PC-9 (cell line): ENCODE data around the gene CPT1B. TPM values are rescaled to one million over a fixed set of nuclear protein-coding genes. Genes with fewer than 3 reads are reported as not detected.

Experiments
- BruUV-seq: library from RNA; stranded (reverse); fragments of 400-500 nt; replicated peaks from 2 replicates; lab custom pipeline; 2021; lab: Mats Ljungman, UMichigan
- CTCF ChIA-PET: fragments of 300-600 bp; sonication (Branson Sonifier 250); formaldehyde crosslinking; loops from one replicate; lab custom pipeline; 2022; ENCODE audit warnings: antibody characterized with exemption; lab: Charles Lee
- POLR2A ChIA-PET: fragments of 300-600 bp; sonication (Branson Sonifier 250); formaldehyde crosslinking; loops from one replicate; lab custom pipeline; 2022; ENCODE audit warnings: antibody characterized with exemption; ENCODE audit not compliant: unreplicated experiment; lab: Charles Lee
- DNase-seq, 2 experiments: peaks; one replicate each; pipeline versions ENCODE4 v3.0.0 to v3.0.0-alpha.2; 2015 to 2022; ENCODE audit warnings: mixed read lengths in 1 of 2
- H2AFZ ChIP-seq: fragments of 200-600 bp; sonication (generic); 2 replicates; pipeline ENCODE4 v1.8.1; 2017; ENCODE audit warnings: antibody characterized with exemption
- H3F3A ChIP-seq: fragments of 200-600 bp; sonication (generic); 2 replicates; pipeline ENCODE4 v1.8.1; 2017; ENCODE audit warnings: antibody characterized with exemption, mild to moderate bottlenecking, low read depth; ENCODE audit not compliant: insufficient read depth
- H3K27ac ChIP-seq: fragments of 200-600 bp; sonication (generic); 2 replicates; pipeline ENCODE4 v1.6.1; 2016; ENCODE audit warnings: mixed run types
- H3K27me3 ChIP-seq: fragments of 200-600 bp; sonication (generic); 2 replicates; pipeline ENCODE4 v1.6.1; 2016; ENCODE audit warnings: low read depth, mixed run types; ENCODE audit not compliant: insufficient read depth
- H3K36me3 ChIP-seq: fragments of 200-600 bp; sonication (generic); 2 replicates; pipeline ENCODE4 v1.6.1; 2016; ENCODE audit warnings: low read depth, mixed run types
- H3K4me1 ChIP-seq: fragments of 200-600 bp; sonication (generic); replicated peaks from 2 replicates; pipeline ENCODE4 v1.6.1; 2016; ENCODE audit warnings: mixed run types; ENCODE audit not compliant: insufficient read depth
- H3K4me2 ChIP-seq: fragments of 200-600 bp; sonication (generic); 2 replicates; pipeline ENCODE4 v1.6.1; 2017; ENCODE audit warnings: mixed run types
- H3K4me3 ChIP-seq: fragments of 200-600 bp; sonication (generic); 2 replicates; pipeline ENCODE4 v1.6.1; 2016; ENCODE audit warnings: mixed run types
- H3K79me2 ChIP-seq: fragments of 200-600 bp; sonication (generic); 2 replicates; pipeline ENCODE4 v1.6.1; 2017; ENCODE audit warnings: low read depth, mixed run types
- H3K9me2 ChIP-seq: fragments of 200-600 bp; sonication (generic); 2 replicates; pipeline ENCODE4 v1.8.1; 2017; ENCODE audit warnings: mild to moderate bottlenecking; ENCODE audit not compliant: insufficient read depth
- H3K9me3 ChIP-seq: fragments of 200-600 bp; sonication (generic); 2 replicates; pipeline ENCODE4 v1.8.1; 2016; ENCODE audit warnings: low read depth; ENCODE audit not compliant: insufficient read depth
- H4K20me1 ChIP-seq: fragments of 200-600 bp; sonication (generic); 2 replicates; pipeline ENCODE4 v1.8.1; 2017; ENCODE audit not compliant: insufficient read depth
- EZH2 ChIP-seq: fragments of 200-600 bp; sonication (generic); IDR thresholded peaks from 2 replicates; pipeline ENCODE4 v1.8.0; 2017; ENCODE audit warnings: antibody characterized with exemption, low read depth
- intact Hi-C: fragments of 100-400 bp; cut with micrococcal nuclease; formaldehyde crosslinking; loops from one replicate; pipeline ENCODE4 v1.10.0; 2022; ENCODE audit not compliant: unreplicated experiment
- total RNA-seq: library from RNA; stranded (reverse); gene quantifications from 2 replicates; pipeline ENCODE4 v1.2.3, GENCODE V29; 2021
- TF ChIP-seq, protein P1 (sequence below): fragments of 200-600 bp; sonication (generic); conservative IDR thresholded peaks from 2 replicates; pipeline ENCODE4 v1.6.1; 2017; ENCODE audit warnings: mixed run types, antibody characterized with exemption, mild to moderate bottlenecking, moderate library complexity

The CPT1B gene
- total RNA-seq, 1 experiment from 2014 or later: 66.2 TPM

DNA sequence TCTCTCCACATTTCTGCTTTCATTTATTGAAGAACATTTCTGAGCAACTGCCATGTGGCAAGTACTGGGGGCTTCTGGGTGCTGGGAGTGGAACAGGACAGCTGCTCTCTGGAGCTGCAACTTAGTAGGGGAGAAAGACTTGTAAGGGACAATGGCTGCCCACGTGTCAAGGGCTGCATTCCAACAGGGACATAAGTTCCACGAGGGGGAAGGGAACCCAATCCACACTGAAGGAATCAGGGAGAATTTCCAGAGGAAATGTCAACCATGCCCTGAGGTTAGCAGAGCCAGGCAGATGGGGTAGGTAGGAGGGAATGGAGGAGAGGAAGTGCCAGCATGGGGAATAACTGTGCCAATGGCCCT is 24.1 kb upstream of the CPT1B start:
- no peak overlapping the region for H3K27ac ChIP-seq
- BruUV-seq: no TSS peak
- no peaks in the 10 kb centered on the region for H3K36me3 ChIP-seq
- no peaks in the 10 kb centered on the region for H3K4me1 ChIP-seq
- peaks cover 12% of the 10 kb centered on the region; the same call in 1 of the 2 replicates for H3F3A ChIP-seq
- H3K9me3 ChIP-seq: no peaks in the 10 kb centered on the region
- no peak overlapping the region for H3K4me3 ChIP-seq
- no peaks in the 10 kb centered on the region for H3K9me2 ChIP-seq
- DNase-seq: no peak
- peaks cover 63% of the 10 kb centered on the region for H3K27me3 ChIP-seq
- H2AFZ ChIP-seq: no peak overlapping the region
- H4K20me1 ChIP-seq: no peaks in the 10 kb centered on the region; the same call in 1 of the 2 replicates
- CTCF ChIA-PET: no interaction called here
- POLR2A ChIA-PET: no interaction called here
- intact Hi-C loops: no loop called here
- H3K79me2 ChIP-seq: no peaks in the 10 kb centered on the region
- H3K4me2 ChIP-seq: no peak overlapping the region
- no peak for TF ChIP-seq EZH2
- TF ChIP-seq, protein P1, sequence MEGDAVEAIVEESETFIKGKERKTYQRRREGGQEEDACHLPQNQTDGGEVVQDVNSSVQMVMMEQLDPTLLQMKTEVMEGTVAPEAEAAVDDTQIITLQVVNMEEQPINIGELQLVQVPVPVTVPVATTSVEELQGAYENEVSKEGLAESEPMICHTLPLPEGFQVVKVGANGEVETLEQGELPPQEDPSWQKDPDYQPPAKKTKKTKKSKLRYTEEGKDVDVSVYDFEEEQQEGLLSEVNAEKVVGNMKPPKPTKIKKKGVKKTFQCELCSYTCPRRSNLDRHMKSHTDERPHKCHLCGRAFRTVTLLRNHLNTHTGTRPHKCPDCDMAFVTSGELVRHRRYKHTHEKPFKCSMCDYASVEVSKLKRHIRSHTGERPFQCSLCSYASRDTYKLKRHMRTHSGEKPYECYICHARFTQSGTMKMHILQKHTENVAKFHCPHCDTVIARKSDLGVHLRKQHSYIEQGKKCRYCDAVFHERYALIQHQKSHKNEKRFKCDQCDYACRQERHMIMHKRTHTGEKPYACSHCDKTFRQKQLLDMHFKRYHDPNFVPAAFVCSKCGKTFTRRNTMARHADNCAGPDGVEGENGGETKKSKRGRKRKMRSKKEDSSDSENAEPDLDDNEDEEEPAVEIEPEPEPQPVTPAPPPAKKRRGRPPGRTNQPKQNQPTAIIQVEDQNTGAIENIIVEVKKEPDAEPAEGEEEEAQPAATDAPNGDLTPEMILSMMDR: no peak

DNA sequence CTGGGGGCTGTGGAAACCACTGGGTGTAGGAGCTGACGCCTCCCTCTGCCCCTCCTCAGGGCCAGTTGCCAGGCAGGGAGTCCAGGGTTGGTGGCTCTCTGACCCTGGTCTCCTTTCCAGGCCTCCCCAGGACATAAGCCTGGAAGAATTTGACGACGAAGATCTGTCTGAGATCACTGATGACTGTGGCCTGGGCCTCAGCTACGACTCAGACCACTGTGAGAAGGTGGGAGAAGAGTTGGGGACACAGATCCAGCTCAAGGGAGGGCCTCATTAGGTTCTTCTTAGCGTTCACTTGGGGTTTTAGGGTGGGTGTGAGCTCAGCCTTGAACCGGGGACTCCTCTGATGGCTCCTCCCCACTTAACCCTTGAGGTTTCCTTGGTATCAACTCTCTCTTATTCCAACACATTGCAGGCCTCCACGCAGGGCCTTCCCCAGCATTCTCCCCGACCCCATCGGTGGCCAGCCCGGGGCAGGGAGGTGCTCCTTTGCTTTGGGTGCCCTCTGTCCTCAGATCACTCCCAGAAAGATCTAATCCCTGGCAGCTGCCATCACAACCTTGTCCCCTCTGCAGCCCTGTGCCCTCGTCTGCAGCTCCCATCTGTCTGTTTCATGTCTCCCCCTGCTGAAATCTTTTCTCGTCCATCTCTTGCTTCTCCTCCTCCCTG is 23.6 kb upstream of the CPT1B start:
- intact Hi-C loops: no loop called here
- Histone ChIP-seq H3K9me2 (no peaks in the 10 kb centered on the region), H3K4me1 (no peaks in the 10 kb centered on the region), H3K4me2 (no peak overlapping the region), H3F3A (peaks cover 13% of the 10 kb centered on the region; the same call in 1 of the 2 replicates), H4K20me1 (no peaks in the 10 kb centered on the region; the same call in 1 of the 2 replicates), H3K27ac (no peak overlapping the region), H3K79me2 (no peaks in the 10 kb centered on the region), H3K36me3 (no peaks in the 10 kb centered on the region), H3K9me3 (no peaks in the 10 kb centered on the region), H2AFZ (no peak overlapping the region), H3K27me3 (peaks cover 58% of the 10 kb centered on the region), H3K4me3 (no peak overlapping the region)
- POLR2A ChIA-PET: no interaction called here
- CTCF ChIA-PET: no interaction called here
- TF ChIP-seq, protein P1: no peak
- no peak for TF ChIP-seq EZH2
- no TSS peak for BruUV-seq
- no peak for DNase-seq

DNA sequence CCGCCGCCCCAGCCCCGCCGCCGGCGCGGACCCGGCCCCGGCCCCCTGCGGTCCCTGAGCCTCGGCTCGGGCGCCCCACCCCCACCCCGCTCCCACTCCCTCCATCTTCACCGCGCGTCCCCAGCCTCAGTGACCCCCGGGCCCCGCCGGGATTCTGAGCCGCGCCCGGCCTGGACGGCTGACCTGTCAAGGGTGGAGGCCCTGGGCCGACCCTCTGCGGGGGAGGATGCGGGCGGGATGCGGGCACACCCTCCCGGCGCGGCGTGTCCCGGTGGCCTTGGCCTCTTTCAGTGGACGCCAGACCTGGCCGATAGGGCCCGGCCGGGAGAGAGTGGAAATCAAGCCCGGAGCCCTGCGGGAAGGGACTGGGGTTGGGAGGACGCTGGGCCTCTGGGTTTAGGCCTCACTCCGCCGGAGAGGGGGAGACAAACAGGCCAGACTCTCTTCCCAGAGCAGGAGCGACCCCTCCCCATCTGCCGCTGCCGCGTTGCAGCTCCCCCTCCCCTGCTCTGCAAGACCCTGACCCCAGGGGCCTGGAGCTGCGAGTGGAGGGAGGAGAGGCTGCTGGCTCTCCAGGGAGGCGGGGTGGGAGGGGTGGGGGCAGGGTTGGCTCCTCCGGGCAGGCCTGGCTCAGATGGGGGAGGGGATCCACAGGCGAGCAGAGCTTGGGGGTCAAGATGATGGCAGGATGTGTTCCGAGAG is 22.9 kb upstream of the CPT1B start:
- Histone ChIP-seq H3K79me2 (no peaks in the 10 kb centered on the region), H3K4me3 (no peak overlapping the region), H3K27me3 (peaks cover 51% of the 10 kb centered on the region), H3K4me1 (no peaks in the 10 kb centered on the region), H3K4me2 (no peak overlapping the region), H3K9me2 (no peaks in the 10 kb centered on the region), H3K9me3 (no peaks in the 10 kb centered on the region), H3K36me3 (no peaks in the 10 kb centered on the region), H2AFZ (no peak overlapping the region), H4K20me1 (no peaks in the 10 kb centered on the region; the same call in 1 of the 2 replicates), H3F3A (peaks cover 17% of the 10 kb centered on the region; the same call in 1 of the 2 replicates), H3K27ac (no peak overlapping the region)
- ChIA-PET POLR2A (no interaction called here), CTCF (no interaction called here)
- DNase-seq: no peak
- TF ChIP-seq EZH2: no peak
- TF ChIP-seq, protein P1: no peak
- no TSS peak for BruUV-seq
- intact Hi-C loops: no loop called here
